Mesothelial cell of epicardium (in vitro differentiated cells): ENCODE data around the gene AMMECR1L. TPM values are rescaled to one million over a fixed set of nuclear protein-coding genes. Genes with fewer than 3 reads are reported as not detected.
"Not testable (repeated sequence)": the region's sequence is repeated elsewhere in the genome, so short reads cannot be mapped to it uniquely, and the experiment has no call there.

Experiments used
- DNase-seq, 2 experiments: peaks; one replicate each; pipeline ENCODE4 v3.0.0; 2021; ENCODE audit warnings: low spot score in 2 of 2; ENCODE audit not compliant: unreplicated experiment in 2 of 2
- H3K27ac Mint-ChIP-seq: 2 replicates; pipeline ENCODE4 v1.8.0; 2021; ENCODE audit warnings: mixed read lengths
- H3K27me3 Mint-ChIP-seq: 2 replicates; pipeline ENCODE4 v1.8.0; 2021; ENCODE audit warnings: low read depth, mixed read lengths
- H3K36me3 Mint-ChIP-seq: 2 replicates; pipeline ENCODE4 v1.8.0; 2021; ENCODE audit warnings: mixed read lengths
- H3K4me1 Mint-ChIP-seq: 2 replicates; pipeline ENCODE4 v1.8.0; 2021; ENCODE audit warnings: mixed read lengths
- H3K4me3 Mint-ChIP-seq: 2 replicates; pipeline ENCODE4 v1.8.0; 2021; ENCODE audit warnings: mild to moderate bottlenecking, moderate library complexity, mixed read lengths
- H3K9me3 Mint-ChIP-seq: 2 replicates; pipeline ENCODE4 v1.8.0; 2021; ENCODE audit warnings: mixed read lengths
- CTCF ChIP-seq: fragments of 200-600 bp; sonication (generic); IDR thresholded peaks from one replicate; pipeline ENCODE4 v1.5.0; 2021; ENCODE audit warnings: antibody characterized with exemption; ENCODE audit not compliant: unreplicated experiment
- total RNA-seq: library from RNA; stranded (reverse); gene quantifications from 3 replicates; pipeline ENCODE4 v1.2.1, GENCODE V29; 2021

The AMMECR1L gene
- total RNA-seq, 1 donor from 2014 or later = 23.1 TPM

- Mint-ChIP-seq H3K27ac (no peak overlapping the region), H3K27me3 (no peaks in the 10 kb centered on the region), H3K36me3 (peaks cover 4% of the 10 kb centered on the region), H3K4me1 (peaks cover 26% of the 10 kb centered on the region), H3K9me3 (no peaks in the 10 kb centered on the region), H3K4me3 (no peak overlapping the region)
- TF ChIP-seq CTCF = no peak
- no peak for DNase-seq
Observed at GRCh38 chr2:127888772-127889171, 3.0 kb upstream of the AMMECR1L start.

DNA sequence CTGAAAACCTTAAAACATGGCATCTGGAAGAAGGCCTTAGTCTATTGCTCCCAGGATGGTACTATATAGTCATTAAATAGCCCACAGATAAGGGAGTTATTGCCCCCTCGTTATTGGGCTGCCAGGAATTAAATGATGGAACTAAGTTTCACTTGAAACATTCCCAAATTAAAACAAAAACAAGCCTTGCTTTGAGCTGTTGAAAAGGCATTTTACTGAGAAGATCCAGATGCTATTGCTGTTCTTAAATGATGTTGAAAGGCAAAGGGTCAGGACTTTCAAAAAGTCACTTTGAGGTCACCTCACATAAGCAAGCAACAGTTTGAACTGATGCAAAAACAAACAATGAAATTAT lies 2.0 kb upstream of the AMMECR1L start:
- peaks cover 28% of the 10 kb centered on the region for H3K4me1 Mint-ChIP-seq

GRCh38 chr2:127887082-127887775 lies 1.5 kb upstream of the AMMECR1L start:
- Mint-ChIP-seq H3K27ac (peak overlapping the region; percentile 95), H3K36me3 (peaks cover 8% of the 10 kb centered on the region), H3K4me1 (peaks cover 28% of the 10 kb centered on the region), H3K27me3 (no peaks in the 10 kb centered on the region), H3K4me3 (peak overlapping the region; percentile 80), H3K9me3 (no peaks in the 10 kb centered on the region)
- no peak for DNase-seq
- TF ChIP-seq CTCF = no peak

More for the DNA sequence above, 2.0 kb upstream of the AMMECR1L start:
- DNase-seq = no peak
- H3K9me3 Mint-ChIP-seq = no peaks in the 10 kb centered on the region
- peak overlapping the region; percentile 95 for H3K27ac Mint-ChIP-seq
- no peak for TF ChIP-seq CTCF
- H3K27me3 Mint-ChIP-seq = no peaks in the 10 kb centered on the region
- H3K36me3 Mint-ChIP-seq = peaks cover 4% of the 10 kb centered on the region
- H3K4me3 Mint-ChIP-seq = peak overlapping the region; percentile 80

- Mint-ChIP-seq H3K4me1 (peaks cover 28% of the 10 kb centered on the region), H3K4me3 (peak overlapping the region; percentile 80), H3K27ac (peak overlapping the region; percentile 86)
- H3K9me3 Mint-ChIP-seq, H3K27me3 Mint-ChIP-seq, H3K36me3 Mint-ChIP-seq, DNase-seq: not testable (repeated sequence)
Observed at GRCh38 chr2:127886593-127886935, 808 bp upstream of the AMMECR1L start.

DNA sequence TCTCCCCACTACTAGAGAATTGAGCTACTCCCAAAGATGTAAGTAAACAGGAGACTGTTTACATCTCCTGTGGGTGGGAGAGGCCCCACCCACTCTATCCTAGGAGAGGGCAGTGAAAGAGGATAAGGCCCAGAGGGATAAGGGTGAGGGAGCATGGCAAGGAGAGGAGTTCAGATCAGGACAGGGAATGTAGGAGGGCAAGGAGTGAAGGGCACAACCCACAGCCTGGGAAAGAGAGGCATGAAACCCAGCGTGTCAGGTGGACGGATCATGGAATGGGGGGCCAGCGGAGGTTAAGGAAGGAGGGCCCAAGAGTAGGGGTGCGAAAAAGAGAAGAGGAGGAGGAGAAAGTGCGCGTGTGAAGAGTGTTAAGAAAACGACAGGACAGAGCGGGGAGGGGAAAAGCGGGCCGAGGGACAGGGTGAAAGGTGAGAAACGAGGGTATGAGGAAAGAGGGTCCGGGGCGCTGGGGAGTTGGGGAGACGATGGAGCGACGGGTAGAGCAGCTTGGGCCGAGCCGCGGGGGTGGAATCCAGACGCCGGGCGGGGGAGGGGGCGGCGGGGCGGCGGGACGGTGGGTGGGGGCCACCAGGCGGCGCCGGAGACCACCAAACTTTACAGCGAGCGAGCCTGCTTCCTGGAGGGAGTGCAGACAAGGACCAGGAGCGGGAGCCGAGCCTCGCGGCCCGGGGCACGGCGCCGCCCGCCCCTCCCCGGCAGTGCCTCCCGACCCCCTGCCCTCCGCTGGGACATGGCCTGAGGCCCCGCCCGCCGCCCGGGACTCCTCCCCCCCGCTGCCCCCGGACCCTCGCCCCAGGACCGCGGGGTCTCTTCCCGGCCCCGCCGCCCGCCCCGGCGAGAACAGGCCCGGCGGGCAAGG lies 655 bp downstream of the AMMECR1L start:
- peak overlapping the region; percentile 92 for H3K27ac Mint-ChIP-seq
- peak; percentile 37 to 67 for DNase-seq
- not testable (repeated sequence) for H3K27me3 Mint-ChIP-seq, H3K9me3 Mint-ChIP-seq
- H3K36me3 Mint-ChIP-seq = peaks cover 12% of the 10 kb centered on the region
- H3K4me1 Mint-ChIP-seq = peaks cover 28% of the 10 kb centered on the region
- peak; percentile 29 for TF ChIP-seq CTCF
- H3K4me3 Mint-ChIP-seq = peak overlapping the region; percentile 87

DNA sequence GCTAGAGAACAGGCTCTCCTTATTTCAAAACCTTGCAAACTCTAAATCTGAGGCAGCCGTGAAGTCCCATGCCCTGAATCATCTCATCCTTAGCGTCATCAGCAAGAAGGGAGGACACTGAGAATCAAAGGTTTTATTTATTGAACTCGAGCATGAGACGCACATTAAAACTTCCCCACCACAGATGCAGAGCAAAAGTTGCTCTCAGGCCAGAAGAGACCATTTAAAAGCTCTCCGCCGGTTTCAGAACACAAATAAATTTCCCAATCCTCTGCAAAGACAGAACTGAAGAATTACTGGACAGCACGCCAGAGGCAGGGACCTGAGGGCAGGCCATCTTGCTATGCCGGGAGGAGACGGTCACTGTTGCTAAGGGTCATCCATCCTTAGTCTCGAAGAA lies 1.3 kb downstream of the AMMECR1L start:
- Mint-ChIP-seq H3K27ac (peak overlapping the region; percentile 92), H3K4me3 (peak overlapping the region; percentile 87), H3K9me3 (no peaks in the 10 kb centered on the region), H3K27me3 (no peaks in the 10 kb centered on the region), H3K4me1 (peaks cover 28% of the 10 kb centered on the region), H3K36me3 (peaks cover 12% of the 10 kb centered on the region)
- DNase-seq = no peak
- TF ChIP-seq CTCF = no peak
